GM12878 (cell line): ENCODE results near the gene PRDM2. TPM values are rescaled to one million over a fixed set of nuclear protein-coding genes. Genes with fewer than 3 reads are reported as not detected.
A peak's percentile ranks its signal among the peaks of the same experiment; 100 is the strongest.

ENCODE experiments used
- ATAC-seq: fragments of 200-7000 bp; cut with Tn5 transposase; 3 replicates; pipeline ENCODE4 v1.9.1; 2020; ENCODE audit warnings: mild to moderate bottlenecking, moderate library complexity
- BruUV-seq: library from RNA; stranded (reverse); fragments of 400-500 nt; replicated peaks from 2 replicates; lab custom pipeline; 2021; lab: Mats Ljungman, UMichigan
- CTCF ChIA-PET: fragments of 300-600 bp; sonication (Branson Sonifier 250); formaldehyde crosslinking; extraction: SDS; loops from one replicate; lab custom pipeline; 2021; ENCODE audit warnings: inconsistent platforms; lab: Yijun Ruan, JAX
- POLR2A ChIA-PET: fragments of 350-600 bp; formaldehyde crosslinking; extraction: SDS; loops from one replicate; lab custom pipeline; 2021; ENCODE audit warnings: inconsistent platforms; lab: Charles Lee
- RAD21 ChIA-PET: fragments of 300-600 bp; sonication (Branson Sonifier 250); formaldehyde crosslinking; loops from one replicate; lab custom pipeline; 2023; ENCODE audit warnings: antibody characterized with exemption; ENCODE audit not compliant: unreplicated experiment; lab: Charles Lee
- SMC1A ChIA-PET: fragments of 300-600 bp; sonication (Branson Sonifier 250); formaldehyde crosslinking; loops from one replicate; lab custom pipeline; 2023; ENCODE audit not compliant: unreplicated experiment, uncharacterized antibody; lab: Charles Lee
- DNase-seq: peaks from one replicate; pipeline ENCODE4 v3.0.0-alpha.2; 2011; ENCODE audit warnings: low read depth, low spot score
- FAIRE-seq: peaks from 3 replicates; lab custom pipeline; 2011; peaks lifted over from hg19 to GRCh38; lab: Jason Lieb, UNC
- H2AFZ ChIP-seq: 2 replicates; pipeline ENCODE4 v1.6.0; 2011; ENCODE audit warnings: low read depth, low read length, control low read depth; ENCODE audit not compliant: control insufficient read depth
- H3K27ac ChIP-seq: 2 replicates; pipeline ENCODE4 v1.5.1; 2011; ENCODE audit warnings: control low read depth; ENCODE audit not compliant: control insufficient read depth, insufficient read depth
- H3K27me3 ChIP-seq, 2 experiments: replicated peaks in 1 of 2; 2 replicates each; pipeline versions ENCODE4 v1.6.0 to v1.6.1; 2011; ENCODE audit warnings: low read length in 1 of 2; ENCODE audit not compliant: control insufficient read depth in 2 of 2, insufficient read depth in 2 of 2
- H3K36me3 ChIP-seq, 2 experiments: 2 replicates each; pipeline ENCODE4 v1.5.1; 2011; ENCODE audit warnings: low read length in 1 of 2; ENCODE audit not compliant: control insufficient read depth in 2 of 2, insufficient read depth in 2 of 2
- H3K4me1 ChIP-seq: 2 replicates; pipeline ENCODE4 v1.6.1; 2011; ENCODE audit warnings: mild to moderate bottlenecking, low read length, moderate library complexity, mixed read lengths; ENCODE audit not compliant: control insufficient read depth, insufficient read depth
- H3K4me2 ChIP-seq: 2 replicates; pipeline ENCODE4 v1.6.0; 2011; ENCODE audit warnings: control low read depth; ENCODE audit not compliant: control insufficient read depth, insufficient read depth
- H3K4me3 ChIP-seq: fragments of 200-600 bp; sonication (generic); 2 replicates; pipeline ENCODE4 v1.5.1; 2016
- H3K79me2 ChIP-seq: 2 replicates; pipeline ENCODE4 v1.6.0; 2011; ENCODE audit warnings: low read length; ENCODE audit not compliant: control insufficient read depth, insufficient read depth
- H3K9ac ChIP-seq: 2 replicates; pipeline ENCODE4 v1.8.0; 2011; ENCODE audit warnings: low read length, control low read depth, mixed read lengths; ENCODE audit not compliant: control insufficient read depth, insufficient read depth
- H3K9me3 ChIP-seq: replicated peaks from 3 replicates; pipeline ENCODE4 v1.5.1; 2011; ENCODE audit warnings: mild to moderate bottlenecking, low read length; ENCODE audit not compliant: control insufficient read depth, insufficient read depth
- H4K20me1 ChIP-seq: 2 replicates; pipeline ENCODE4 v1.6.0; 2011; ENCODE audit not compliant: control insufficient read depth, insufficient read depth
- BCL11A ChIP-seq: IDR thresholded peaks from 2 replicates; pipeline ENCODE4 v1.6.1; 2011; ENCODE audit warnings: low read depth, low read length
- CBFB ChIP-seq: IDR thresholded peaks from 2 replicates; pipeline ENCODE4 v1.6.1; 2016; ENCODE audit warnings: antibody characterized with exemption, low read depth
- CHD1 ChIP-seq: IDR thresholded peaks from 2 replicates; pipeline ENCODE4 v1.6.1; 2012; ENCODE audit warnings: low read depth, low read length, improper control_type of control experiment
- DPF2 ChIP-seq: fragments of 450-650 bp; IDR thresholded peaks from 2 replicates; pipeline ENCODE4 v1.6.1; 2017; ENCODE audit warnings: mild to moderate bottlenecking
- EP300 ChIP-seq, 2 experiments: fragments of 150-350 bp in 1 of 2; IDR thresholded peaks; 2 replicates each; pipeline ENCODE4 v1.6.1; 2011 to 2012; ENCODE audit warnings: low read depth in 2 of 2, low read length in 2 of 2, borderline replicate concordance in 1 of 2, improper control_type of control experiment in 1 of 2, inconsistent platforms in 1 of 2; ENCODE audit not compliant: control insufficient read depth in 1 of 2
- HDGF ChIP-seq: fragments of 450-650 bp; IDR thresholded peaks from 2 replicates; pipeline ENCODE4 v1.6.1; 2016; ENCODE audit warnings: antibody characterized with exemption
- MTA3 ChIP-seq: IDR thresholded peaks from 2 replicates; pipeline ENCODE4 v1.6.1; 2012; ENCODE audit warnings: low read length, inconsistent platforms, borderline replicate concordance
- POLR2AphosphoS5 ChIP-seq: IDR thresholded peaks from 2 replicates; pipeline ENCODE4 v1.6.1; 2011; ENCODE audit warnings: mild to moderate bottlenecking, low read length, inconsistent platforms
- RCOR1 ChIP-seq: conservative IDR thresholded peaks from 2 replicates; pipeline ENCODE4 v1.6.1; 2012; ENCODE audit warnings: low read depth, low read length, improper control_type of control experiment
- RELB ChIP-seq: fragments of 450-650 bp; IDR thresholded peaks from 2 replicates; pipeline ENCODE4 v1.6.1; 2017; ENCODE audit warnings: low read depth, mild to moderate bottlenecking, moderate library complexity
- SIX5 ChIP-seq: IDR thresholded peaks from 2 replicates; pipeline ENCODE4 v1.6.1; 2011; ENCODE audit warnings: mild to moderate bottlenecking, low read depth, low read length, moderate library complexity; ENCODE audit not compliant: severe bottlenecking
- SMARCA5 ChIP-seq: fragments of 450-650 bp; IDR thresholded peaks from 2 replicates; pipeline ENCODE4 v1.6.1; 2017; ENCODE audit warnings: mild to moderate bottlenecking
- TCF7 ChIP-seq: IDR thresholded peaks from 2 replicates; pipeline ENCODE4 v1.6.1; 2014; ENCODE audit warnings: antibody characterized with exemption, borderline replicate concordance
- YY1 ChIP-seq: IDR thresholded peaks from 2 replicates; pipeline ENCODE4 v1.6.1; 2011; ENCODE audit warnings: low read depth, mild to moderate bottlenecking, low read length
- ZNF274 ChIP-seq: IDR thresholded peaks from one replicate; pipeline ENCODE4 v1.8.0; 2011; ENCODE audit not compliant: insufficient read length, insufficient read depth
- ZSCAN29 ChIP-seq: fragments of 450-650 bp; IDR thresholded peaks from 2 replicates; pipeline ENCODE4 v1.6.1; 2017; ENCODE audit warnings: mild to moderate bottlenecking, moderate library complexity
- WGBS: methylation state at CpG from one replicate; pipeline ENCODE4 v1.1.6; 2016; ENCODE audit warnings: low lambda C conversion rate; ENCODE audit not compliant: insufficient replicate concordance, insufficient coverage; ENCODE audit errors: missing lambda C conversion rate; 5-methylcytosine and 5-hydroxymethylcytosine counted together
- in situ Hi-C: fragments of 300-500 bp; cut with MboI; formaldehyde crosslinking; loops from 9 replicates; pipeline ENCODE4 v1.14.3; 2018; ENCODE audit warnings: mixed read lengths
- intact Hi-C: fragments of 100-400 bp; cut with micrococcal nuclease; formaldehyde crosslinking; loops from one replicate; pipeline ENCODE4 v1.14.2; 2022; ENCODE audit not compliant: unreplicated experiment
- polyA plus RNA-seq, 11 experiments: library from polyadenylated mRNA; depleted of rRNA in 4 of 11; unstranded in 6 of 11; stranded (reverse) in 5 of 11; fragments of >200 nt; fragmentation: Nextera tagmentation in 4 of 11; fragmentation: Illumina TruSeq in 1 of 11; extraction: Ambion mirVana in 4 of 11; extraction: Trizol in 1 of 11; gene quantifications; 1 replicate in 1 of 11; 2 replicates in 10 of 11; pipeline versions ENCODE4 v1.2.1 to v1.2.3, GENCODE V29; 2011 to 2016; ENCODE audit warnings: inconsistent platforms in 2 of 11, missing spikeins in 2 of 11, low read depth in 1 of 11
- total RNA-seq, 4 experiments: library from RNA; depleted of rRNA in 3 of 4; stranded (reverse); fragments of >200 nt in 3 of 4; fragmentation: Illumina TruSeq in 1 of 4; extraction: Trizol in 1 of 4; gene quantifications; 2 replicates each; pipeline versions ENCODE4 v1.2.1 to v1.2.3, GENCODE V29; 2013 to 2021
- TF ChIP-seq, protein P1 (sequence below): IDR thresholded peaks from 2 replicates; pipeline ENCODE4 v1.6.1; 2012; ENCODE audit warnings: low read depth, low read length, improper control_type of control experiment

PRDM2 gene
- total and polyA plus RNA-seq, 10 of the 15 experiments (the other 5 are each of a cell fraction or from before 2014, with no cell fraction given): 8.4 to 45.1 (median 23.5) TPM

DNA sequence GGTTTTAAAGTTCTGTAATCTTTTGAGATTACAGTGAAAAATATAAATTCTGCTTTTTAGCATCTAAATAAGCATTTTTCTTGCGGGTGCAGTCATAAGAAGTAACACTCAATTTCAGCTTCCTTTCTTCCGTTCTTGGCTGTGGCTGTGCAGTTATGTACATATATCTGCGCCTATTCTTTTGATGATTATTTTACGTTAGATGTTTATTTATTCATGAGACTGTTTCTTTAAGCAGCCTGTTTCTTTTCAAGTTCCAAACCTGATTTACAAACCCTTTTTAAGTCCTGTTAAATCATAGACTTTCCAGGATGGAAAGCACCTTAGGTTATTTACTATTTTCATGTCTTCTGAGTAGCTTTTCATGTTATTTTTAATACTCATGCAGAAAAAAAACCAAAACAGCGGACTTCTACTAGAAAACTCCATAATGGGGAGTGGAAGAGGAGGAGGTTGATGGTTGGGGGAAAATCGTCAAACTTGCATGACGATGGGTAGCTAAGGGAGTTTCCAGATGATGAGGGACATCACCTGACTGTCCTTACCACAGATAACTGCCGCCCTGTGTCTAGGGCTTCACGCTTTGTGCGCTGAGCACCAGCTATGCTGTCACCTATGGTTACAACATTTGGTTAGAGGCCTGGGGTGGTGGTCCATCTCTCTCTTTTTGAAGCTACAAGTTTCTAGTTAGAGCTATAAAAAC is 2.6 kb downstream of the PRDM2 start (continued):
- TF ChIP-seq EP300 (IDR thresholded peaks at IDR 0.05; ENCODE audit: borderline replicate concordance in 1 of 2, control insufficient read depth in 1 of 2, low read depth in 2 of 2, low read length in 2 of 2) (peak; percentile 90 to 96), MTA3 (peak; percentile 61; the same call in 1 of the 2 replicates), ZNF274 (no peak), BCL11A (peak; percentile 63; the same call in 1 of the 2 replicates), SIX5 (no peak)
- TF ChIP-seq, protein P1, sequence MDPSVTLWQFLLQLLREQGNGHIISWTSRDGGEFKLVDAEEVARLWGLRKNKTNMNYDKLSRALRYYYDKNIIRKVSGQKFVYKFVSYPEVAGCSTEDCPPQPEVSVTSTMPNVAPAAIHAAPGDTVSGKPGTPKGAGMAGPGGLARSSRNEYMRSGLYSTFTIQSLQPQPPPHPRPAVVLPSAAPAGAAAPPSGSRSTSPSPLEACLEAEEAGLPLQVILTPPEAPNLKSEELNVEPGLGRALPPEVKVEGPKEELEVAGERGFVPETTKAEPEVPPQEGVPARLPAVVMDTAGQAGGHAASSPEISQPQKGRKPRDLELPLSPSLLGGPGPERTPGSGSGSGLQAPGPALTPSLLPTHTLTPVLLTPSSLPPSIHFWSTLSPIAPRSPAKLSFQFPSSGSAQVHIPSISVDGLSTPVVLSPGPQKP: no peak

GRCh38 chr1:13703128-13703513 is 3.1 kb downstream of the PRDM2 start:
- in situ Hi-C loops (loop anchor here (25.0 kb wide), 1 partner anchor 1641 kb away; the partner anchor contains the start of gene TNFRSF8), intact Hi-C loops (loop anchor here (1.0 to 5.0 kb wide), 3 partner anchors 28 to 49 kb away; no protein-coding TSS in a partner anchor)
- POLR2A ChIA-PET: interaction anchor here (0.6 to 5.1 kb wide), 11 partner anchors 9 to 1270 kb away, joined by 3 to 60 read pairs (median 6); no protein-coding TSS in a partner anchor
- FAIRE-seq (no peak), ATAC-seq (no peak), DNase-seq (no peak)
- Histone ChIP-seq H3K9me3 (no peaks in the 10 kb centered on the region), H3K9ac (peak overlapping the region; percentile 90), H3K36me3 (no peaks in the 10 kb centered on the region), H3K27ac (peak overlapping the region; percentile 96), H3K27me3 (no peaks in the 10 kb centered on the region), H3K79me2 (peaks cover 87% of the 10 kb centered on the region), H3K4me2 (peak overlapping the region; percentile 79), H3K4me1 (peaks cover 22% of the 10 kb centered on the region), H3K4me3 (peak overlapping the region; percentile 58), H4K20me1 (no peaks in the 10 kb centered on the region), H2AFZ (peak overlapping the region; percentile 43)
- WGBS: 5% methylated on average over 2 of the region's 2 CpGs
- CTCF ChIA-PET: interaction anchor here (0.5 to 10.6 kb wide), 6 partner anchors 8 to 25 kb away, joined by 3 to 212 read pairs (median 4); no protein-coding TSS in a partner anchor
- RAD21 ChIA-PET: interaction anchor here (0.8 to 17.5 kb wide), 10 partner anchors 10 to 106 kb away, joined by 3 to 367 read pairs (median 3); no protein-coding TSS in a partner anchor
- BruUV-seq: no TSS peak
- SMC1A ChIA-PET: interaction anchor here (1.2 to 19.7 kb wide), 8 partner anchors 10 to 104 kb away, joined by 3 to 425 read pairs (median 14); no protein-coding TSS in a partner anchor
- TF ChIP-seq CBFB (no peak; the same call in 1 of the 2 replicates), YY1 (0 out of 2 replicates have a peak, but pooled peaks have one; percentile 2), TCF7 (no peak), RELB (0 out of 2 replicates have a peak, but pooled peaks have one; percentile 12), CHD1 (peak; percentile 73; the same call in 1 of the 2 replicates), ZSCAN29 (no peak), POLR2AphosphoS5 (peak; percentile 19), DPF2 (0 out of 2 replicates have a peak, but pooled peaks have one; percentile 15), SMARCA5 (0 out of 2 replicates have a peak, but pooled peaks have one; percentile 62), RCOR1 (0 out of 2 replicates have a peak, but pooled peaks have one; percentile 40), HDGF (0 out of 2 replicates have a peak, but pooled peaks have one; percentile 15)
